NCI-H146 (cell line): ENCODE results near the gene NALCN.

Source experiments
- DNase-seq: peaks from one replicate; lab custom pipeline; 2025; lab: John Stamatoyannopoulos, UW

Gene NALCN

GRCh38 chr13:101204270-101205020, 211.9 kb downstream of the NALCN start:
- no peak for DNase-seq

- DNase-seq = no peak
Observed at GRCh38 chr13:101202590-101202989, 213.7 kb downstream of the NALCN start.

- DNase-seq = no peak
Observed at GRCh38 chr13:101190976-101191375, 225.3 kb downstream of the NALCN start.

- no peak for DNase-seq
Observed at GRCh38 chr13:101190337-101190736, 226.0 kb downstream of the NALCN start.

DNA sequence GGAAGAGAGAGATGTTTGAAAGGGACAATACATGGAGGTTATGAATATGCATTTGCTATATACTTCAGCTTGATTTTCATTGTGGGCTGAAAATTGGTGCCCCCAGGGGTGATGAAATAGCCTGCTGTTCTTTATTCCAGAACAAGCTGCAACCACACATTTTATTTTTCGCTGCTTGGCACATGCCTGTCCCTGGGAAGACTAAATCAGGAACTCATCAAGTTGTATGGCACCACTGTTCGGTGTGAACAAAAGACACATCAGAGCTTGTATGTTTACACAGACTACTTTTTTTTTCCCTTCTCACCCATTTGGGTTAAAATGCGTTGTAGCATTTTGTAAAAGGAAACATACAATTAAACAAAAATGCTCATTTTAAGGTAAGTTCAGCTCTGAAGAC, 230.7 kb downstream of the NALCN start:
- peak; percentile 73 for DNase-seq

- no peak for DNase-seq
Observed at GRCh38 chr13:101181076-101181685, 235.1 kb downstream of the NALCN start.

- no peak for DNase-seq
Observed at GRCh38 chr13:101179021-101179420, 237.3 kb downstream of the NALCN start.

DNA sequence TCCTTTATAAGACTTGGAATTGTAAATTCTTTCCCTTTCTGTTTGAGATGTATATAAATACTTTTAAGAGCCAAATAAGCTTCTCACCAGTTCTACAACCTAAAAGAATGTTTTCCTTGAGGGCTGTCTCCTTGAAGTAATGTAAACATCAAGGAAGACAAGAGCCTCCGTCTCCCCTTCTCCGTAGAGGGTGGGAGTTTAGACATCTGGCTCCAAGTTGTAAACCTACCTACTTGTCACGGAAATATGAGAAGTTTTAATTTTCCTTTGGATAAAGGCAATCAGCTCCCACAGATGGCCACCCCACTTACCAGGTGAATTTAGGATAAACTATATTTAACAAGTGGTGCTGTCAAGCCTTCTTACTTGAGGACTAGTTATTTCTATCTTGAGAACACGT, 237.9 kb downstream of the NALCN start:
- no peak for DNase-seq

DNA sequence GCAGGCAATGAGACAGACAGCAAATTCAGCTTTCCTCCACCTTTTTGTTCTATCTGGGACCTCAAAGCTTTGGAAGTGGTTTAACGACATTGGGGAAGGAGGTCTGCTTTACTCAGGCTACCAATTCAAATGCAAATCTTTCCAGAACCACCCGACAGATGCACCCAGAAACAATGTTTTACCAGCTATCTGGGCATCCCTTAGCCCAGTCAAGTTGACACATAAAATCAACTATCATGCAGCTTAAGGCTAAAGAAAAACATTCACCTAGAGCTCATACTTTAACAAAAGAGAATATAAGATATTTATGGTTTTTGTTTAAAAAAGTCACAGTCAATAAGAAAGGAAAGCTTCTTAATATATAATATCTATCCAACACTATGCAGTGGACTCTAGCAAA, 246.0 kb downstream of the NALCN start:
- DNase-seq = no peak

DNA sequence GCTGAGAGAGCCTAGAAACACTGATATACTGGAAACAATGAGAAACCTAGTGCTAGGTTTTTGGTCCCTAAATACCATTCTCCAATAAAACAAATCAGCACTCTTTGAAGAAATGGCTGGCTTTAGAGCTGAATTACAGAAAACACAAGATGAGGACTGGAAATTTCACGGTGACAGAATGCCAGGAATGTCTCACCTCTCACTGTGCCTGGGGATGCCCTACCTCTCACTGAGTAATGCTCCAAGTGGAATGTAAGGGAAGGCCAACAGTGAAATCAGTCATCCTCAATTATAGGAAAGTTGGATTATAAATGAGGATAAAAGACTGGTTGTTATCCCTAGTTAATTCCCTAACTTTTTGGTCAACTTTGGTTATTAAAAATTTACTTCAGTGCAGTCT, 259.0 kb downstream of the NALCN start:
- DNase-seq = no peak

- no peak for DNase-seq
Observed at GRCh38 chr13:101155920-101156319, 260.4 kb downstream of the NALCN start.

DNA sequence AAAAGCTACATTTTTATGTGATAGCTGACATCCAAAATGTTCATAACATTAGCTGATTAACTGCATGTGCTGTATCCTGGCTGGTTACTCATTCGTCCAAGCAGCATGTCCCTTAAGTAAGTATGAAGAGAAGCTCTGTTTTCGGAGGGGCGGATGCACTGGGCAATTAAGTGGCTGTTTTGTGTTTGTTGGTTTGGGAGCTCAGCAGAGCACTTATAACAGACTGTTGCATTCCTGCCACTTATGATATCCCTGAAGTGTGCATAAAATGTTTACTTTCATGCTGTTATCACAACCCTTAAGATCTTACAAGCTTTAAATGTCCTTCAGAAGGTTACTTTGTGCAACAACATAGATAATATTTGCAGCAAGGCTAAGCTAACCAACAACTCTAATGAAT, 264.1 kb downstream of the NALCN start:
- DNase-seq = no peak

- peak; percentile 41 for DNase-seq
Observed at GRCh38 chr13:101150998-101151397, 265.3 kb downstream of the NALCN start.

- peak; percentile 36 for DNase-seq
Observed at GRCh38 chr13:101149735-101150384, 266.4 kb downstream of the NALCN start.

- no peak for DNase-seq
Observed at GRCh38 chr13:101146101-101146898, 270.0 kb downstream of the NALCN start.

DNA sequence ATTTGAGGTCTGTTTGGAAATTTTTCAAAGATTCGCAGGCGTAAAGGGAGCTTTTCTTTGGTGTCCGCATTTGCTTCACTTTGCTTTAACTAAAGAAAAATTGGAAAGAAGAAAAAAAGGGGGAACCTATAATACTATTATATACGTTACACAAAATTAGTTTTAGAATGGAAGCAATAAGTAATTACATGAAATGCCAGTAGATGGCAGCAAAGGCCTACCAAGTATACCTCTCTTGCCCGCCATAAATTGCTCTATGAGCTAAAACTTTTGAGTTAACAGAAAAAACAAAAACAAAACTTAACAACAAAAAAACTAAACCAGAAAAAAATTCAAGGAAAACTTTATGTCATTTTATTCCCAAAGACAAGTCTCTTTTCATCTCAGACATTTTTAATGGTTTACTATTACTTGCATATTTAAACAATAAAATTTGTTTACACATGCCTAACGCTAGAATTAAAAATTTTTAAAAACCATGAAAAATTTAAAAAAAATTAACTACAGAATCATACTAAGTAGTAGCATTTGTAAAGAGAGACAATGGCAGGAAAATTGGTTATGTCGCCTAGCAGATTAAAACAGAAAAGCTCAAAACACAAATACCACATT, 271.4 kb downstream of the NALCN start:
- DNase-seq = peak; percentile 64

DNA sequence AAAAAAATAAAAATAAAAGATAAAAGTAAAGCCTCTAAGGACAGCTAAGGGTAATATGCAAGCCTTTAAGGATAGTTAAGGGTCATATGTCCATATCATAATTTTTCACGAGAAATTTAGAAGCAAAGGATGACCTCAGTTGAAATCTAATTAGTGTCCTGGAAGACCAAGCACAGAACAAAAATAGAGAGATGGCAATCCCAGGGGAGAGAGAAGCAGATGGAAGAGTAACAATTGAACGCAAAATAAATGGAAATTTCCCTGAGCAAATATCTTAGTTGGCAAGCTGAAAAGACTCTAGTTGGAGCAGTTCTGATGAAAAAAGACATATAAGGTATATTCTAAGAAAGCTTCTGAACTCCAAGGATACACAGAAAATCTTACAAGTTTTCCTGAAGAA, 275.4 kb downstream of the NALCN start:
- DNase-seq = no peak

- DNase-seq = no peak
Observed at GRCh38 chr13:101140087-101140770, 276.1 kb downstream of the NALCN start.

DNA sequence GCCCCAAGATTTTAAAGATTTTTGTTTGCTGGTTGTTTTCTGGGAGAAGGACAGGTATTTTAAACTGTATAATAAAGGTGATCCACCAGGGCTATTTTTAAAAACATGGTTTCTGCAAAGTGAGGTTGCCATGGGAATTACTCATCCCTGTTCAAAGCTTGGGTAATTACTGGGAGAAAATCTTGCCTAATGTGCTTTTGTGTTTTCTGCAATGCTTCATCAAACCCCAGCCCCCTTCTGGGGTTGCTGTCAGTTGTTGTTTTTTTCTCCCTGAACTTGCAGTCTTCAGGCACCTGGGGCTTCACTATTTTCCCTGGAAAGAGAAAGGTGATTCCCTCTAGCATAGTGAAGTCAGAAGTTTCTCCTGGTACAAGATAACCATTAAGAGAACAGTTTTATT, 277.2 kb downstream of the NALCN start:
- DNase-seq = peak; percentile 73

DNA sequence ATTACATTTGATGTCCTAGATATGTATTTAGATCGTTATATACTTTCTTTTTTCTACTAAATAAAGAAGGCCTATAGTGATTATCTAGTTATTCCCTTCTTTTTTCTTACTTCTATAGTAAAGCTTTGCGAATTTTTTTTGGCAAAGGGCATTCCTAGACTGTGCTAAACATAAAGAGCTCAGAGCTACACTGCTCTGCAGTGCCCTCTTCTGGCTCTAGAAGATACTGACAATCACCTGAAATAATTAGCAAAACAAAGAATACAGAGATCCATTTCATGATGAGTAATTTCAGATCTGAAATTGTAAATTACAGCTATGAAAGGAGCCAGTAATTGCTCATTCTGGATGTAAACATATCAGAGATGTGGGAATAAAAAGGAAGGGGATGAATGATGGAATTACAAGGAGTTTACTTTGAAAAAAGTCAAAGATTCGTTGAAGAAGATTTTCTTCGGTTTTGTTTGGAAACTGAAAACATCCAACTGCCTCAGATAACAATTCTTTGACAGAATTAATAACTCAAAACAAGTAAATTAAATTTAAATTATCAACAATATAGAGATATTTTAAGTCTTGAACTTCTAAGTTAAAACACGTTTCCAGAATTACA, 288.5 kb downstream of the NALCN start:
- DNase-seq = peak; percentile 63

- DNase-seq = no peak
Observed at GRCh38 chr13:101123028-101123427, 293.3 kb downstream of the NALCN start.
